Breast epithelium (tissue), 3 donors: Measurements from ENCODE around the gene TMEM204.

Source experiments
- POLR2A ChIP-seq: fragments of 450-650 bp; IDR thresholded peaks from one replicate; pipeline ENCODE4 v1.6.1; 2016; ENCODE audit warnings: antibody characterized with exemption, mild to moderate bottlenecking, moderate library complexity
- POLR2AphosphoS5 ChIP-seq, 3 donors: sonication (generic); formaldehyde crosslinking; IDR thresholded peaks; one replicate each; pipeline ENCODE4 v1.6.1; 2017; ENCODE audit warnings: antibody characterized with exemption in 3 of 3
- TF ChIP-seq, protein P1 (sequence below), 3 donors: fragments of 450-650 bp; IDR thresholded peaks; one replicate each; pipeline ENCODE4 v1.5.1; 2016 to 2017; ENCODE audit warnings: antibody characterized with exemption in 3 of 3, mild to moderate bottlenecking in 3 of 3, moderate library complexity in 3 of 3

- TF ChIP-seq, protein P1, sequence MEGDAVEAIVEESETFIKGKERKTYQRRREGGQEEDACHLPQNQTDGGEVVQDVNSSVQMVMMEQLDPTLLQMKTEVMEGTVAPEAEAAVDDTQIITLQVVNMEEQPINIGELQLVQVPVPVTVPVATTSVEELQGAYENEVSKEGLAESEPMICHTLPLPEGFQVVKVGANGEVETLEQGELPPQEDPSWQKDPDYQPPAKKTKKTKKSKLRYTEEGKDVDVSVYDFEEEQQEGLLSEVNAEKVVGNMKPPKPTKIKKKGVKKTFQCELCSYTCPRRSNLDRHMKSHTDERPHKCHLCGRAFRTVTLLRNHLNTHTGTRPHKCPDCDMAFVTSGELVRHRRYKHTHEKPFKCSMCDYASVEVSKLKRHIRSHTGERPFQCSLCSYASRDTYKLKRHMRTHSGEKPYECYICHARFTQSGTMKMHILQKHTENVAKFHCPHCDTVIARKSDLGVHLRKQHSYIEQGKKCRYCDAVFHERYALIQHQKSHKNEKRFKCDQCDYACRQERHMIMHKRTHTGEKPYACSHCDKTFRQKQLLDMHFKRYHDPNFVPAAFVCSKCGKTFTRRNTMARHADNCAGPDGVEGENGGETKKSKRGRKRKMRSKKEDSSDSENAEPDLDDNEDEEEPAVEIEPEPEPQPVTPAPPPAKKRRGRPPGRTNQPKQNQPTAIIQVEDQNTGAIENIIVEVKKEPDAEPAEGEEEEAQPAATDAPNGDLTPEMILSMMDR (IDR thresholded peaks at IDR 0.05) = no peak
- TF ChIP-seq POLR2AphosphoS5 (IDR thresholded peaks at IDR 0.05) (no peak), POLR2A (no peak)
Observed at GRCh38 chr16:1571012-1571671, 37.7 kb downstream of the TMEM204 start.
